Activated T-helper 17 cell treated with anti-CD3 and anti-CD28 coated beads, Interleukin-2, amount 50 U/mL, for 72 hours (primary cell): ENCODE data around the gene IPO8. TPM values are rescaled to one million over a fixed set of nuclear protein-coding genes. Genes with fewer than 3 reads are reported as not detected.
"Not testable (repeated sequence)": the region's sequence is repeated elsewhere in the genome, so short reads cannot be mapped to it uniquely, and the experiment has no call there.

ENCODE experiments used
- ATAC-seq: fragments of 150-1000 bp; cut with Tn5 transposase; replicated peaks from 2 replicates; pipeline ENCODE4 v1.10.0; 2021; ENCODE audit warnings: mild to moderate bottlenecking, moderate library complexity
- H3K27ac Mint-ChIP-seq: one replicate; pipeline ENCODE4 v1.8.0; 2022; ENCODE audit warnings: mixed read lengths
- H3K27me3 Mint-ChIP-seq: one replicate; pipeline ENCODE4 v1.8.0; 2022; ENCODE audit warnings: mixed read lengths
- H3K36me3 Mint-ChIP-seq: one replicate; pipeline ENCODE4 v1.8.0; 2022; ENCODE audit warnings: low read depth, mild to moderate bottlenecking, mixed read lengths
- H3K4me1 Mint-ChIP-seq: one replicate; pipeline ENCODE4 v1.8.0; 2022; ENCODE audit warnings: mixed read lengths
- H3K4me3 Mint-ChIP-seq: one replicate; pipeline ENCODE4 v1.8.0; 2022; ENCODE audit warnings: mild to moderate bottlenecking, mixed read lengths
- H3K9me3 Mint-ChIP-seq: one replicate; pipeline ENCODE4 v1.8.0; 2022; ENCODE audit warnings: mixed read lengths
- total RNA-seq, 2 donors: library from RNA; stranded (reverse); gene quantifications; one replicate each; pipeline ENCODE4 v1.2.3, GENCODE V29; 2022

Gene IPO8
- total RNA-seq, 2 donors from 2014 or later, result 33.7 to 48.8 TPM

- peaks cover 14% of the 10 kb centered on the region for H3K9me3 Mint-ChIP-seq
- not testable (repeated sequence) for H3K4me1 Mint-ChIP-seq, ATAC-seq, H3K27me3 Mint-ChIP-seq, H3K36me3 Mint-ChIP-seq, H3K4me3 Mint-ChIP-seq, H3K27ac Mint-ChIP-seq
These were observed 91.4 kb downstream of the IPO8 start for GRCh38 chr12:30604302-30604701.

DNA sequence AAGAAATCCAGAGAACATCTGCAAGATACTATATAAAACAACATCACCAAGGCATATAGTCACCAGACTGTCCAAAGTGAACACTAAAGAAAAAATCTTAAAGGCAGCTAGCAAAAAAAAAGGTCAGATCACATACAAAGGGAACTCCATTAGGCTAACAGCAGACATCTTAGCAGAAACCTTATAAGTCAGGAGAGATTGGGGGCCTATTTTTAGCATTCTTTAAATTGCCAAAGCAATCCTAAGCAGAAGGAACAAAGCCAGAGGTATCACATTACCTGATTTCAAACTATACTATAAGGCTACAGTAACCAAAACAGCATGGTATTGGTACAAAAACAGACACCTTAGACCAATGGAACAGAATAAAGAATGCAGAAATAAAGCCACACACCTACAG, 92.5 kb downstream of the IPO8 start:
- no peak for ATAC-seq
- H3K27ac Mint-ChIP-seq, result no peak overlapping the region

GRCh38 chr12:30602678-30603077, 93.0 kb downstream of the IPO8 start:
- Mint-ChIP-seq H3K27ac (no peak overlapping the region), H3K36me3 (no peaks in the 10 kb centered on the region), H3K27me3 (no peaks in the 10 kb centered on the region), H3K4me3 (no peak overlapping the region), H3K9me3 (peaks cover 7% of the 10 kb centered on the region), H3K4me1 (no peaks in the 10 kb centered on the region)
- ATAC-seq, result no peak

More for the DNA sequence above, 92.5 kb downstream of the IPO8 start:
- Mint-ChIP-seq H3K4me1 (no peaks in the 10 kb centered on the region), H3K27me3 (no peaks in the 10 kb centered on the region), H3K36me3 (no peaks in the 10 kb centered on the region), H3K9me3 (peaks cover 8% of the 10 kb centered on the region), H3K4me3 (no peak overlapping the region)

GRCh38 chr12:30599608-30600007, 96.1 kb downstream of the IPO8 start:
- peaks cover 7% of the 10 kb centered on the region for H3K9me3 Mint-ChIP-seq
- ATAC-seq, result no peak
- no peaks in the 10 kb centered on the region for H3K27me3 Mint-ChIP-seq
- H3K27ac Mint-ChIP-seq, result no peak overlapping the region
- no peaks in the 10 kb centered on the region for H3K36me3 Mint-ChIP-seq
- no peaks in the 10 kb centered on the region for H3K4me1 Mint-ChIP-seq
- H3K4me3 Mint-ChIP-seq, result no peak overlapping the region

DNA sequence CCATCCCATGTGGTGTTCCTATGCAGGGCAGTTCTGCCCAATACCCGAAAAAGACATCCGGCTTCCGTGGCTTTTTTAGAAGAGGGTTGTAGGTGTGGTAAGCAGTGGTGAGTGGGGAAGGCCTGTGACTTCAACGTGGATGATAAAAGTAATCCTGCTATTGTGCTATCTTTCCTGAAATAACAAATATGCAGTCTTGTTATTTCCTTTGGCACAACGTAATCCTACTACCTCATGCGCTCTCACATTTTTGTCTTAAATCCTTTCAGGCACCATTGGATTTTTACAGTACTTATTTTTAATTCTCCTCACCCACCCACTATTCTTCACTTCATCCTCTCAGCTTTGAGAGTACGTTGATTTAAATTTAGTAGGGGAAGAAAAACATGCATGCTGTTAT, 96.8 kb downstream of the IPO8 start:
- no peak for ATAC-seq
- Mint-ChIP-seq H3K27me3 (no peaks in the 10 kb centered on the region), H3K4me3 (no peak overlapping the region), H3K4me1 (no peaks in the 10 kb centered on the region), H3K36me3 (no peaks in the 10 kb centered on the region), H3K9me3 (peaks cover 7% of the 10 kb centered on the region), H3K27ac (no peak overlapping the region)

DNA sequence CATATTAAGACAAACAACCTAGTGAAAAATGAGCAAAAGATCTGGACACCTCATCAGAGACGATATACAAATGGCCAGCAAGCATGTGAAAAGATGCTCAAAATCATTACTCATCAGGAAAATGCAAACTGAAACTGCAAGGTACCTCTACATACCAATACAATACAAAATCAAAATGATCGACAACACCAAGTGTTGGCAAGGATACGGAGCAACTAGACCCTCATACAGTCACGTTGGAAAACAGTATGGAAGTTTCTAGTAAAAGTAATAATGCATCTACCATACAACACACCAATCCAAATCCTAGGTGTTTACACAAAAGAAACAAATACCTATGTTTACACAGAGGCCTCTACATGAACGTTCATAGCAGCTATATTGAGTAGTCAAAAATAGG, 99.9 kb downstream of the IPO8 start:
- no peak for ATAC-seq
- Mint-ChIP-seq H3K27me3 (no peaks in the 10 kb centered on the region), H3K4me3 (no peak overlapping the region), H3K36me3 (no peaks in the 10 kb centered on the region), H3K4me1 (no peaks in the 10 kb centered on the region), H3K9me3 (no peaks in the 10 kb centered on the region), H3K27ac (no peak overlapping the region)

GRCh38 chr12:30594509-30594908, 101.2 kb downstream of the IPO8 start:
- no peaks in the 10 kb centered on the region for H3K4me1 Mint-ChIP-seq

GRCh38 chr12:30588572-30588971, 107.1 kb downstream of the IPO8 start:
- ATAC-seq, H3K4me3 Mint-ChIP-seq, H3K27me3 Mint-ChIP-seq, H3K27ac Mint-ChIP-seq, H3K36me3 Mint-ChIP-seq, H3K4me1 Mint-ChIP-seq, H3K9me3 Mint-ChIP-seq: not testable (repeated sequence)

More at GRCh38 chr12:30594509-30594908, 101.2 kb downstream of the IPO8 start:
- Mint-ChIP-seq H3K36me3 (no peaks in the 10 kb centered on the region), H3K4me3 (no peak overlapping the region), H3K27me3 (no peaks in the 10 kb centered on the region), H3K9me3 (peaks cover 2% of the 10 kb centered on the region), H3K27ac (no peak overlapping the region)
- no peak for ATAC-seq

DNA sequence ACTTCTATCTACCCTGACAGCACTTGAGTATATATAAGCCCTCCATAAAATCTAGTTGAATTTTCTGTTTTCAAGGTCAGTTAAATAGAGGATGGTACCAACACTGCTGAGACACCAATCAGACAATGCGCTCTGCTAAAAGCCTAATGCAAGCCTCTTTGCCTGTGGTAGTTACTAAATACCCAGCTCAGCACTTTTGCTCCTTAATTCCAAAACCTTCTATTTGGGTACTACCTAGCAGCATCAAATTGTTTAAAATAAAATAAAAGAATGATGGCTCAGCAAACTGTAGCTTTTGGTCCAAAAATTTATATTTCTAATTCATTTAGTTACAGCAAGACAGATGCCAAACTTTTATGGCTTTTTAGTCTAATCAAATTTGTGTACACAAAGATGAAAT, 107.9 kb downstream of the IPO8 start:
- Mint-ChIP-seq H3K27ac (no peak overlapping the region), H3K4me3 (no peak overlapping the region), H3K4me1 (no peaks in the 10 kb centered on the region), H3K36me3 (no peaks in the 10 kb centered on the region), H3K27me3 (no peaks in the 10 kb centered on the region), H3K9me3 (peaks cover 4% of the 10 kb centered on the region)
- no peak for ATAC-seq

GRCh38 chr12:30585877-30586276, 109.8 kb downstream of the IPO8 start:
- Mint-ChIP-seq H3K9me3 (peaks cover 4% of the 10 kb centered on the region), H3K27me3 (no peaks in the 10 kb centered on the region)

DNA sequence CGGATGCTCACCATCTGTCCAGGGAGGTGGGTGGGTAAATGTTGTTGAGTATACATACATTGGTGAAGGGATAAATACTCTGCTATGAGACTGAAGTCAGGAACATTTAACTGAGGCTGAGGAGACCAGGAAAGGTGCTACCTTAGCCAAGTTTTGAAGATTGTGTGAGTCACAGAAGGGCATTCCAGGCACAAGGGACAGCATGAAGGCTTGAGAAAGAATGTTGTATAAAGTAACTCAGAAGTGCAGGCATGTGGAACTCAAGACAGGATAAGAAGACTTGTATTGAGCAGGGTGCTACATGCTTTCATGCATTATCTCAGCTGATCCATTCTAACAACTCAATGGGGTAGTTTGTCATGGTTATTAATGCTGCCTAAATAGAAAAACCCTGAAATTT, 112.7 kb downstream of the IPO8 start:
- no peaks in the 10 kb centered on the region for H3K4me1 Mint-ChIP-seq
- H3K36me3 Mint-ChIP-seq, result no peaks in the 10 kb centered on the region
- H3K4me3 Mint-ChIP-seq, result no peak overlapping the region
- no peaks in the 10 kb centered on the region for H3K9me3 Mint-ChIP-seq
- no peaks in the 10 kb centered on the region for H3K27me3 Mint-ChIP-seq
- no peak overlapping the region for H3K27ac Mint-ChIP-seq
- ATAC-seq, result no peak

More at GRCh38 chr12:30585877-30586276, 109.8 kb downstream of the IPO8 start:
- no peak overlapping the region for H3K4me3 Mint-ChIP-seq
- no peaks in the 10 kb centered on the region for H3K4me1 Mint-ChIP-seq
- no peak overlapping the region for H3K27ac Mint-ChIP-seq
- no peaks in the 10 kb centered on the region for H3K36me3 Mint-ChIP-seq
- ATAC-seq, result no peak

DNA sequence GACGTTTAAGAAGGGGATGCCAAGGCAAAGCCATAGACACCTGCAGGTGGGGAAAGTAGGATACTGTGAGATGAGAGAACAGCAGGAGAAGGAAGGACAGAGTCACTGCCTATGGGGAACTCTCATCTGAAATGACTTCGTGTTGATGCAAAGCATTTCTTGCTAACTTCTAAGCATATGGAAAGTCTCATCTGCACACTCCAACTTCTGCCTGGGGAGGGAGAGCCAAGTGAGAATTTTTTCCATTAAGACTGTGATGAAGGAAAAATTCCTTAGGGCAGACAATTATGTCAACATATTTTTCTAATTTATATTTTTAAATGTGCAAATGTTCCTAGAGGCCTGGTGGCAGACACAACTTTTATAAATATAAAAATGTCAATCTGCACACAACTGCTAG, 115.3 kb downstream of the IPO8 start:
- H3K9me3 Mint-ChIP-seq, result no peaks in the 10 kb centered on the region
- no peaks in the 10 kb centered on the region for H3K4me1 Mint-ChIP-seq
- no peak for ATAC-seq
- H3K27me3 Mint-ChIP-seq, result no peaks in the 10 kb centered on the region
- no peaks in the 10 kb centered on the region for H3K36me3 Mint-ChIP-seq
- H3K4me3 Mint-ChIP-seq, result no peak overlapping the region
- no peak overlapping the region for H3K27ac Mint-ChIP-seq

Other genes starting within 250 kb of the IPO8 start
- gene CAPRIN2, start 59.1 kb upstream of the IPO8 start, total RNA-seq, result 10 to 100 TPM; 11.3 to 12.1 TPM
- under 1 TPM in 1 of 2 donors, not detected in 1; 0.17 TPM for gene TSPAN11, start 230.9 kb upstream of the IPO8 start, total RNA-seq